Smooth muscle cell (in vitro differentiated cells): Measurements from ENCODE around the gene TNS3. TPM values are rescaled to one million over a fixed set of nuclear protein-coding genes. Genes with fewer than 3 reads are reported as not detected.

ENCODE experiments used
- DNase-seq: peaks from one replicate; lab custom pipeline; 2025; ENCODE audit not compliant: unreplicated experiment; lab: John Stamatoyannopoulos, UW
- H2AFZ ChIP-seq: fragments of 200-600 bp; sonication (generic); 2 replicates; pipeline ENCODE4 v1.6.0; 2016; ENCODE audit warnings: antibody characterized with exemption, low read depth, mild to moderate bottlenecking
- H3F3A ChIP-seq: fragments of 200-600 bp; sonication (generic); 2 replicates; pipeline ENCODE4 v1.6.0; 2017; ENCODE audit warnings: antibody characterized with exemption, low read depth
- H3K27ac ChIP-seq: fragments of 200-600 bp; sonication (generic); 2 replicates; pipeline ENCODE4 v1.5.1; 2016; ENCODE audit warnings: low read depth, mild to moderate bottlenecking
- H3K27me3 ChIP-seq: fragments of 200-600 bp; sonication (generic); 2 replicates; pipeline ENCODE4 v1.6.1; 2016; ENCODE audit warnings: low read depth, mild to moderate bottlenecking
- H3K36me3 ChIP-seq: fragments of 200-600 bp; sonication (generic); 2 replicates; pipeline ENCODE4 v1.5.1; 2016; ENCODE audit warnings: low read depth
- H3K4me1 ChIP-seq: fragments of 200-600 bp; sonication (generic); 2 replicates; pipeline ENCODE4 v1.5.1; 2016; ENCODE audit warnings: low read depth
- H3K4me2 ChIP-seq: fragments of 200-600 bp; sonication (generic); 2 replicates; pipeline ENCODE4 v1.6.0; 2016; ENCODE audit warnings: mild to moderate bottlenecking
- H3K4me3 ChIP-seq: fragments of 200-600 bp; sonication (generic); 2 replicates; pipeline ENCODE4 v1.5.1; 2016; ENCODE audit warnings: mild to moderate bottlenecking
- H3K79me2 ChIP-seq: fragments of 200-600 bp; sonication (generic); 2 replicates; pipeline ENCODE4 v1.6.0; 2016; ENCODE audit warnings: low read depth, mild to moderate bottlenecking
- H3K9ac ChIP-seq: fragments of 200-600 bp; sonication (generic); 2 replicates; pipeline ENCODE4 v1.6.0; 2016; ENCODE audit warnings: low read depth
- H3K9me3 ChIP-seq: fragments of 200-600 bp; sonication (generic); replicated peaks from 2 replicates; pipeline ENCODE4 v1.5.1; 2016; ENCODE audit warnings: low read depth
- H4K20me1 ChIP-seq: fragments of 200-600 bp; sonication (generic); 2 replicates; pipeline ENCODE4 v1.6.0; 2016; ENCODE audit warnings: low read depth
- WGBS: methylation state at CpG from one replicate; pipeline ENCODE4 v1.1.7; 2016; ENCODE audit warnings: low lambda C conversion rate; 5-methylcytosine and 5-hydroxymethylcytosine counted together
- polyA plus RNA-seq: library from polyadenylated mRNA; unstranded; fragments of >200 nt; fragmentation: Nextera tagmentation; extraction: Ambion mirVana; gene quantifications from 2 replicates; pipeline ENCODE4 v1.2.1, GENCODE V29; 2016
- total RNA-seq: library from RNA; depleted of rRNA; stranded (reverse); fragments of >200 nt; gene quantifications from 2 replicates; pipeline ENCODE4 v1.2.3, GENCODE V29; 2014
- TF ChIP-seq, protein P1 (sequence below): fragments of 200-600 bp; sonication (generic); IDR thresholded peaks from 2 replicates; pipeline ENCODE4 v1.5.1; 2017; ENCODE audit warnings: borderline replicate concordance, mild to moderate bottlenecking, antibody characterized with exemption; ENCODE audit not compliant: insufficient read depth, poor library complexity, severe bottlenecking

Gene TNS3
- total and polyA plus RNA-seq, 2 experiments from 2014 or later = 32.6 to 50.5 TPM

GRCh38 chr7:47282790-47283496, 299.0 kb downstream of the TNS3 start:
- no peaks in the 10 kb centered on the region for H4K20me1 ChIP-seq
- H3K4me3 ChIP-seq = no peak overlapping the region
- H3K27ac ChIP-seq = no peak overlapping the region
- no peaks in the 10 kb centered on the region for H3K27me3 ChIP-seq
- H3K36me3 ChIP-seq = peaks cover 8% of the 10 kb centered on the region
- DNase-seq = no peak
- H2AFZ ChIP-seq = no peak overlapping the region
- TF ChIP-seq, protein P1, sequence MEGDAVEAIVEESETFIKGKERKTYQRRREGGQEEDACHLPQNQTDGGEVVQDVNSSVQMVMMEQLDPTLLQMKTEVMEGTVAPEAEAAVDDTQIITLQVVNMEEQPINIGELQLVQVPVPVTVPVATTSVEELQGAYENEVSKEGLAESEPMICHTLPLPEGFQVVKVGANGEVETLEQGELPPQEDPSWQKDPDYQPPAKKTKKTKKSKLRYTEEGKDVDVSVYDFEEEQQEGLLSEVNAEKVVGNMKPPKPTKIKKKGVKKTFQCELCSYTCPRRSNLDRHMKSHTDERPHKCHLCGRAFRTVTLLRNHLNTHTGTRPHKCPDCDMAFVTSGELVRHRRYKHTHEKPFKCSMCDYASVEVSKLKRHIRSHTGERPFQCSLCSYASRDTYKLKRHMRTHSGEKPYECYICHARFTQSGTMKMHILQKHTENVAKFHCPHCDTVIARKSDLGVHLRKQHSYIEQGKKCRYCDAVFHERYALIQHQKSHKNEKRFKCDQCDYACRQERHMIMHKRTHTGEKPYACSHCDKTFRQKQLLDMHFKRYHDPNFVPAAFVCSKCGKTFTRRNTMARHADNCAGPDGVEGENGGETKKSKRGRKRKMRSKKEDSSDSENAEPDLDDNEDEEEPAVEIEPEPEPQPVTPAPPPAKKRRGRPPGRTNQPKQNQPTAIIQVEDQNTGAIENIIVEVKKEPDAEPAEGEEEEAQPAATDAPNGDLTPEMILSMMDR = no peak
- H3K4me2 ChIP-seq = no peak overlapping the region
- H3F3A ChIP-seq = peaks cover 8% of the 10 kb centered on the region
- H3K9ac ChIP-seq = no peak overlapping the region
- 92% methylated on average over 9 of the region's 9 CpGs for WGBS
- H3K79me2 ChIP-seq = no peaks in the 10 kb centered on the region
- no peaks in the 10 kb centered on the region for H3K9me3 ChIP-seq
- H3K4me1 ChIP-seq = no peaks in the 10 kb centered on the region

DNA sequence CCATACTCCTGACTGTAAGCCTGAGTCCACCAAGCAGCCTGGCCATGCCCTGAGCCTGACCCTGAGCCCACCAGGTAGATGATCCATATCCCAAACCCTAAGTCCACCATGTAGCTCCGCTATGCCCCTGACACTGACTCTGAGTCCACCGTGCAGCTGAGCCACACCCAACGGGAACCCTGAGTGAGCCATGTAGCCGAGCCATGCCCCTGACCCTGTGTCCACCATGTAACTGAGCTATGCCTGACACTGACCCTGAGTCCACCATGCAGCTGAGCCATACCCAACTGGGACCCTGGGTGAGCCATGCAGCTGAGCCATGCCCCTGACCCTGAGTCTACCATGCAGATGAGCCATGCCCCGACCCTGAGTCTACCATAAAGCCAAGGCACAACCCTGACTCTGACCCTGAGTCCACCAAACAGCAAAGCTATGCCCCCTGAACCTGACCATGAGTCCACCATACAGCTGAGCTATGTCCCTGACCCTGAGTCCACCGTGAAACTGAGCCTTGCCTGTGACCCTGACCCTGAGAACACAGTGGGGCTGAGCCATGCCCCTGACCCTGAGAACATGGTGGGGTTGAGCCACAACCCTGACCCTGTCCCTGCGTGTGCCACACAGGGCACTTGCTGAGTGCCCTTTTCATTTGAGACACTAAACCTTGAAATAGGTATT, 299.8 kb downstream of the TNS3 start:
- DNase-seq = no peak
- over 99% methylated on average over 7 of the region's 7 CpGs for WGBS
- H2AFZ ChIP-seq = no peak overlapping the region

DNA sequence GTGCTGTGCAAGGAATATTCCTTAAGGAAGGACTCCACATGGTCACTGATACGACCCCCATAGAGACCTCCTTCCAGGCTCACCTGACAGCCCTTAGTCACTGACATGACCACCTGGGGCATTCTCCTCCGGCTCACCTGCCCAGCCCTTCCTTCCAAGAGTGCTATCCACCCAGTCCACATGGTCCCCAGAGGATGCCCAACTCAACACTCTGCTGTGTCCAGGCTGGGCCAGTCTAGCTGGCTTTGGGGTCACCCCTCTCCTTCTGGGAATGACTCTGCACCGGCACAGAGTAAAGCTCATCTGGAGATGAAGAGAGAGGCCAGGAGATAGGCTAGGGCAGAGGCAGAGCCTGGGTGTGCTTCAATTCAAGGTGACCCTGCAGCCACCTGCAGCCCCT, 300.8 kb downstream of the TNS3 start:
- no peak overlapping the region for H2AFZ ChIP-seq
- no peaks in the 10 kb centered on the region for H3K27me3 ChIP-seq
- 96% methylated on average over 3 of the region's 3 CpGs for WGBS
- H3K4me2 ChIP-seq = no peak overlapping the region
- H3K27ac ChIP-seq = no peak overlapping the region
- no peak overlapping the region for H3K9ac ChIP-seq
- no peaks in the 10 kb centered on the region for H3K4me1 ChIP-seq
- no peaks in the 10 kb centered on the region for H3F3A ChIP-seq
- TF ChIP-seq, protein P1 = no peak
- H3K79me2 ChIP-seq = no peaks in the 10 kb centered on the region
- H3K36me3 ChIP-seq = peaks cover 16% of the 10 kb centered on the region
- H4K20me1 ChIP-seq = no peaks in the 10 kb centered on the region
- DNase-seq = no peak
- H3K9me3 ChIP-seq = no peaks in the 10 kb centered on the region
- no peak overlapping the region for H3K4me3 ChIP-seq

More for the DNA sequence above, 299.8 kb downstream of the TNS3 start:
- Histone ChIP-seq H3K4me1 (no peaks in the 10 kb centered on the region), H3K79me2 (no peaks in the 10 kb centered on the region), H3K9me3 (no peaks in the 10 kb centered on the region), H3K9ac (no peak overlapping the region), H3K36me3 (peaks cover 16% of the 10 kb centered on the region), H3K4me2 (no peak overlapping the region), H3F3A (peaks cover 5% of the 10 kb centered on the region), H4K20me1 (no peaks in the 10 kb centered on the region), H3K4me3 (no peak overlapping the region), H3K27me3 (no peaks in the 10 kb centered on the region), H3K27ac (no peak overlapping the region)
- TF ChIP-seq, protein P1 = no peak
